OCI-LY7 (cell line): ENCODE data around the gene RASSF9. TPM values are rescaled to one million over a fixed set of nuclear protein-coding genes. Genes with fewer than 3 reads are reported as not detected.

ENCODE experiments used
- BruUV-seq: library from RNA; stranded (reverse); fragments of 400-500 nt; replicated peaks from 2 replicates; lab custom pipeline; 2021; lab: Mats Ljungman, UMichigan
- CTCF ChIA-PET: fragments of 300-600 bp; sonication (Branson Sonifier 250); formaldehyde crosslinking; loops from one replicate; lab custom pipeline; 2022; ENCODE audit warnings: antibody characterized with exemption; ENCODE audit not compliant: unreplicated experiment; lab: Charles Lee
- POLR2A ChIA-PET: fragments of 300-600 bp; sonication (Branson Sonifier 250); formaldehyde crosslinking; loops from one replicate; lab custom pipeline; 2022; ENCODE audit warnings: antibody characterized with exemption; lab: Charles Lee
- DNase-seq: peaks from one replicate; pipeline ENCODE4 v3.0.0-alpha.2; 2015; ENCODE audit warnings: low spot score
- H2AFZ ChIP-seq: fragments of 200-600 bp; sonication (generic), shearing (Covaris generic); 2 replicates; pipeline ENCODE4 v1.6.1; 2014; ENCODE audit warnings: mild to moderate bottlenecking, antibody characterized with exemption, low read length, moderate library complexity
- H3K27ac ChIP-seq: fragments of 200-600 bp; sonication (generic); 2 replicates; pipeline ENCODE4 v1.5.1; 2014; ENCODE audit warnings: mixed run types, low read depth, mild to moderate bottlenecking, moderate library complexity, low read length, inconsistent platforms; ENCODE audit not compliant: poor library complexity, severe bottlenecking
- H3K36me3 ChIP-seq: fragments of 200-600 bp; sonication (generic); 2 replicates; pipeline ENCODE4 v1.6.1; 2014; ENCODE audit warnings: mild to moderate bottlenecking, antibody characterized with exemption, low read length, moderate library complexity, mixed read lengths; ENCODE audit not compliant: insufficient read depth
- H3K4me1 ChIP-seq: fragments of 200-600 bp; sonication (generic); 2 replicates; pipeline ENCODE4 v1.5.1; 2014; ENCODE audit warnings: mild to moderate bottlenecking, low read length; ENCODE audit not compliant: insufficient read depth, poor library complexity, severe bottlenecking
- H3K4me2 ChIP-seq: fragments of 200-600 bp; sonication (generic); 2 replicates; pipeline ENCODE4 v1.6.1; 2014; ENCODE audit warnings: mild to moderate bottlenecking, low read length
- H3K4me3 ChIP-seq: fragments of 200-600 bp; sonication (generic); 2 replicates; pipeline ENCODE4 v1.5.1; 2014; ENCODE audit warnings: mild to moderate bottlenecking, low read depth, low read length; ENCODE audit not compliant: poor library complexity, severe bottlenecking
- H3K79me2 ChIP-seq: fragments of 200-600 bp; sonication (generic); 2 replicates; pipeline ENCODE4 v1.6.1; 2016; ENCODE audit warnings: low read depth, mild to moderate bottlenecking, low read length, moderate library complexity, mixed read lengths; ENCODE audit not compliant: insufficient read depth
- H3K9me2 ChIP-seq: fragments of 200-600 bp; sonication (generic); 2 replicates; pipeline ENCODE4 v1.6.1; 2016; ENCODE audit warnings: mild to moderate bottlenecking, low read length, mixed read lengths; ENCODE audit not compliant: insufficient read depth
- H3K9me3 ChIP-seq: fragments of 200-600 bp; sonication (generic); 2 replicates; pipeline ENCODE4 v1.6.1; 2014; ENCODE audit warnings: mild to moderate bottlenecking, mixed run types, low read length, mixed read lengths
- H4K20me1 ChIP-seq: fragments of 200-600 bp; sonication (generic); 2 replicates; pipeline ENCODE4 v1.6.1; 2014; ENCODE audit warnings: mild to moderate bottlenecking, antibody characterized with exemption, low read length, moderate library complexity, mixed read lengths; ENCODE audit not compliant: insufficient read depth
- EZH2phosphoT487 ChIP-seq: fragments of 200-600 bp; sonication (generic); IDR thresholded peaks from 2 replicates; pipeline ENCODE4 v1.6.1; 2018; ENCODE audit warnings: low read depth, borderline replicate concordance, mild to moderate bottlenecking, mixed run types, antibody characterized with exemption, low read length, moderate library complexity, mixed read lengths
- intact Hi-C: fragments of 100-400 bp; cut with micrococcal nuclease; formaldehyde crosslinking; loops from one replicate; pipeline ENCODE4 v1.10.0; 2022; ENCODE audit not compliant: unreplicated experiment
- total RNA-seq, 2 experiments: library from RNA; depleted of rRNA in 1 of 2; stranded (reverse); fragments of >200 nt in 1 of 2; shearing (Covaris generic) in 1 of 2; gene quantifications; 2 replicates each; pipeline ENCODE4 v1.2.3, GENCODE V29; 2014 to 2022
- TF ChIP-seq, protein P1 (sequence below): fragments of 200-600 bp; sonication (generic); conservative IDR thresholded peaks from 2 replicates; pipeline ENCODE4 v1.5.1; 2014; ENCODE audit warnings: mild to moderate bottlenecking, antibody characterized with exemption, low read length, moderate library complexity, mixed read lengths

Gene RASSF9
- total RNA-seq, 2 experiments from 2014 or later = not detected

DNA sequence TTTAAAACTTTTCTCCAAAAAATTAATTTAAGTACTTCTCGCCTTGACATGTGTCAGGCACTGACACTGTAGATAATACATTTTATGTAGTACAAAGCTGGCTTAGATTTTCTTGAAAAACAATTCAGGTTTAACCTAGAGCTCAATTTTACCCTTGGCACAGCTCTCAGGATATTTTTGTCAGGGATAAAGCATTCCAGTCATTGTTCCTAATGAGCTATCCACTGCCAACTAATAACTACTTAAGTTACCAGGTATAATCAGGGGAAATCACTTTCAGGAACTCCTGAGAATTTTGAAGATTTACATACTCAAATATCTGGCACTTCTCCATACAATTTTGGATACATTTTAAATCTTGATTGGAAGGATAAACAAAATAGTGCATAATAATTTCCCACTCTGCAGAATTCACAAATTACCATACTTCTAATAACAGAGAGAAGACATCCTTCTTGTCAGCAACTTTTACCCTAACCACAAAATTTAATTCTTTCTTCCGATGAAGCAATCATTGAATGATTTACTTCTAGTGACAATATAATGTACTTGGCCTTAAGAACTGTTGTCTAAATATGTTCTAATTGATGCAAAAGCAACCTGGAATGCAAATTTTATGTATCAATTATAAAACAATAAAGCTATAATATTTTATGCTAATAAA is 4.8 kb downstream of the RASSF9 start:
- Histone ChIP-seq H3K79me2 (no peaks in the 10 kb centered on the region), H3K27ac (no peak overlapping the region), H3K36me3 (no peaks in the 10 kb centered on the region), H3K9me2 (no peaks in the 10 kb centered on the region), H3K4me2 (no peak overlapping the region), H3K4me1 (no peaks in the 10 kb centered on the region), H3K4me3 (no peak overlapping the region), H4K20me1 (no peaks in the 10 kb centered on the region), H3K9me3 (no peaks in the 10 kb centered on the region), H2AFZ (no peak overlapping the region)
- ChIA-PET POLR2A (interaction anchor here (0.6 to 1.1 kb wide), 3 partner anchors 11 to 304 kb away, joined by 3 to 5 read pairs (median 3); no protein-coding TSS in a partner anchor), CTCF (no interaction called here)
- no TSS peak for BruUV-seq
- no peak for DNase-seq
- TF ChIP-seq, protein P1, sequence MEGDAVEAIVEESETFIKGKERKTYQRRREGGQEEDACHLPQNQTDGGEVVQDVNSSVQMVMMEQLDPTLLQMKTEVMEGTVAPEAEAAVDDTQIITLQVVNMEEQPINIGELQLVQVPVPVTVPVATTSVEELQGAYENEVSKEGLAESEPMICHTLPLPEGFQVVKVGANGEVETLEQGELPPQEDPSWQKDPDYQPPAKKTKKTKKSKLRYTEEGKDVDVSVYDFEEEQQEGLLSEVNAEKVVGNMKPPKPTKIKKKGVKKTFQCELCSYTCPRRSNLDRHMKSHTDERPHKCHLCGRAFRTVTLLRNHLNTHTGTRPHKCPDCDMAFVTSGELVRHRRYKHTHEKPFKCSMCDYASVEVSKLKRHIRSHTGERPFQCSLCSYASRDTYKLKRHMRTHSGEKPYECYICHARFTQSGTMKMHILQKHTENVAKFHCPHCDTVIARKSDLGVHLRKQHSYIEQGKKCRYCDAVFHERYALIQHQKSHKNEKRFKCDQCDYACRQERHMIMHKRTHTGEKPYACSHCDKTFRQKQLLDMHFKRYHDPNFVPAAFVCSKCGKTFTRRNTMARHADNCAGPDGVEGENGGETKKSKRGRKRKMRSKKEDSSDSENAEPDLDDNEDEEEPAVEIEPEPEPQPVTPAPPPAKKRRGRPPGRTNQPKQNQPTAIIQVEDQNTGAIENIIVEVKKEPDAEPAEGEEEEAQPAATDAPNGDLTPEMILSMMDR = no peak
- TF ChIP-seq EZH2phosphoT487 = no peak
- intact Hi-C loops = no loop called here

DNA sequence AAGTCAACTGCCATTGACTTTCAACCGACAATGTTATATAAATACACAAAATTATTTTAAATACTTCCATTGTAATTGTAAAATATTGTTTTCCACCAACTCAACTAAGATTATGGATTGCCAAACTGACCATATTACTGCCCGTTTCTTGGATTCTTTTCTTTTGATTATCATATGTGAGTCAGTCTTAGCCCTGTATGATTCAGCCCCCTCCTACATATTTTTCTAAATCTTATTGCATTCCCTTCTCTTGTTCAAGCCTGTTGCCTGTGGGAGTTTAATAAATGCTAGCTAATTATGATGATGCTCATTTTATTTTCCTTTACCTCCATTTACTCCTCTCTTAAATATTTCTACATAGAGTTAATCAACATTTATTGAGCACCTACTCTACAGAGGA is 6.8 kb downstream of the RASSF9 start:
- CTCF ChIA-PET = no interaction called here
- H3K9me2 ChIP-seq = no peaks in the 10 kb centered on the region
- H2AFZ ChIP-seq = no peak overlapping the region
- no peak overlapping the region for H3K4me3 ChIP-seq
- no peak for DNase-seq
- H3K4me2 ChIP-seq = no peak overlapping the region
- no TSS peak for BruUV-seq
- no peaks in the 10 kb centered on the region for H3K9me3 ChIP-seq
- intact Hi-C loops = no loop called here
- TF ChIP-seq, protein P1 = no peak
- no peak for TF ChIP-seq EZH2phosphoT487
- no peaks in the 10 kb centered on the region for H3K36me3 ChIP-seq
- no peaks in the 10 kb centered on the region for H3K4me1 ChIP-seq
- H3K27ac ChIP-seq = no peak overlapping the region
- H4K20me1 ChIP-seq = no peaks in the 10 kb centered on the region
- no peaks in the 10 kb centered on the region for H3K79me2 ChIP-seq
- POLR2A ChIA-PET = no interaction called here

DNA sequence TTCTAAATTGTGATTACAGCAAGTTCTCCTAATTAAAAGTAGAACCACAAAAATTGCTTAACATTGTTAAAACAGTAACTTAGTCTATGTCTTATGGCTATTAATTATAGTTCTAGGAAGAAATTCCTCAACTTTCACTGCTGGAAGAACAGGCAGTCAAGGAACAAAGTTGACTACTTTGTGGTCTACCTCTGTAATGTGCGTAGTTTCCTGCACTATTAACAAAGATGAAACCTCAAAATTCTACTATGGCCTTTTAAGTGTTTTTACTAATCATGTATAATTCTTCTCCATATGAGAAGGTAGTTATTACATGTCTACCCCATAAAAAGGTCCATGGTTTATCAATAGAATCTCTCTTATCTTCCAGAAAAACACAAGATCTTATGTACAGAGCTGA is 7.6 kb downstream of the RASSF9 start:
- Histone ChIP-seq H3K9me2 (no peaks in the 10 kb centered on the region), H2AFZ (no peak overlapping the region), H3K4me2 (no peak overlapping the region), H3K79me2 (no peaks in the 10 kb centered on the region), H3K4me1 (no peaks in the 10 kb centered on the region), H3K9me3 (no peaks in the 10 kb centered on the region), H4K20me1 (no peaks in the 10 kb centered on the region), H3K4me3 (no peak overlapping the region), H3K27ac (no peak overlapping the region), H3K36me3 (no peaks in the 10 kb centered on the region)
- BruUV-seq = no TSS peak
- no peak for DNase-seq
- ChIA-PET POLR2A (no interaction called here), CTCF (no interaction called here)
- TF ChIP-seq, protein P1 = no peak
- no peak for TF ChIP-seq EZH2phosphoT487
- intact Hi-C loops = no loop called here
